Lower leg skin (tissue), 4 donors: ENCODE data around the gene SPDYE1. TPM values are rescaled to one million over a fixed set of nuclear protein-coding genes. Genes with fewer than 3 reads are reported as not detected.
A peak's percentile ranks its signal among the peaks of the same experiment; 100 is the strongest.

Experiments used
- DNase-seq, 2 donors: peaks; one replicate each; pipeline ENCODE4 v3.0.0-alpha.2; 2019; ENCODE audit warnings: low spot score in 2 of 2
- H3K4me3 ChIP-seq: fragments of 200-600 bp; sonication (generic); 2 replicates; pipeline ENCODE4 v1.5.1; 2017; ENCODE audit warnings: mild to moderate bottlenecking, low read depth; ENCODE audit not compliant: poor library complexity, severe bottlenecking
- CTCF ChIP-seq, 3 donors: fragments of 450-650 bp; IDR thresholded peaks; one replicate each; pipeline ENCODE4 v1.5.1; 2016; ENCODE audit warnings: antibody characterized with exemption in 3 of 3, mild to moderate bottlenecking in 3 of 3, moderate library complexity in 2 of 3
- POLR2A ChIP-seq, 2 donors: fragments of 450-650 bp; IDR thresholded peaks; one replicate each; pipeline ENCODE4 v1.6.1; 2016 to 2017; ENCODE audit warnings: antibody characterized with exemption in 2 of 2, mild to moderate bottlenecking in 1 of 2, moderate library complexity in 1 of 2
- WGBS, 2 donors: methylation state at CpG; one replicate each; pipeline ENCODE4 v1.1.5; 2018; 5-methylcytosine and 5-hydroxymethylcytosine counted together
- intact Hi-C: fragments of 100-400 bp; cut with DNase I; formaldehyde crosslinking; loops from one replicate; pipeline ENCODE4 v1.15.0; 2023; ENCODE audit warnings: low total_unique reads
- total RNA-seq, 4 donors: library from RNA; depleted of rRNA; stranded (reverse); fragments of >200 nt; gene quantifications; one replicate each; pipeline ENCODE4 v1.1.0, GENCODE V29; 2016

The SPDYE1 gene
- total RNA-seq, 4 donors from 2014 or later = 0.69 TPM; not detected in 3

GRCh38 chr7:44051611-44052220, 54.0 kb downstream of the SPDYE1 start:
- intact Hi-C loops = no loop called here
- WGBS, 2 donors = 93% methylated on average over 5 of the region's 5 CpGs
- H3K4me3 ChIP-seq = no peak overlapping the region
- DNase-seq = peak in 1 of 2 donors; percentile 10
- TF ChIP-seq POLR2A (IDR thresholded peaks at IDR 0.05) = no peak
- no peak for TF ChIP-seq CTCF (IDR thresholded peaks at IDR 0.05)

GRCh38 chr7:44052771-44053365, 55.2 kb downstream of the SPDYE1 start:
- H3K4me3 ChIP-seq = no peak overlapping the region
- no peak for DNase-seq
- intact Hi-C loops = no loop called here
- TF ChIP-seq CTCF (IDR thresholded peaks at IDR 0.05) = no peak
- TF ChIP-seq POLR2A (IDR thresholded peaks at IDR 0.05) = no peak
- 89 to 93% methylated on average over 12 of the region's 12 CpGs for WGBS, 2 donors

- intact Hi-C loops = no loop called here
- WGBS, 2 donors = 91 to 97% methylated on average over 6 to 7 of the region's 7 CpGs
- DNase-seq = no peak
- TF ChIP-seq CTCF (IDR thresholded peaks at IDR 0.05) = no peak
- no peak overlapping the region for H3K4me3 ChIP-seq
These were observed 59.0 kb downstream of the SPDYE1 start for GRCh38 chr7:44056681-44057080.

GRCh38 chr7:44057181-44057848, 59.6 kb downstream of the SPDYE1 start:
- TF ChIP-seq POLR2A (IDR thresholded peaks at IDR 0.05) (no peak), CTCF (IDR thresholded peaks at IDR 0.05) (no peak)
- WGBS, 2 donors = 88 to 96% methylated on average over 11 of the region's 11 CpGs
- intact Hi-C loops = no loop called here
- no peak overlapping the region for H3K4me3 ChIP-seq
- no peak for DNase-seq

- intact Hi-C loops = no loop called here
- no peak overlapping the region for H3K4me3 ChIP-seq
- DNase-seq = no peak
- 75 to 82% methylated on average over 25 to 30 of the region's 30 CpGs for WGBS, 2 donors
- no peak for TF ChIP-seq POLR2A (IDR thresholded peaks at IDR 0.05)
- no peak for TF ChIP-seq CTCF (IDR thresholded peaks at IDR 0.05)
These were observed 60.4 kb downstream of the SPDYE1 start for GRCh38 chr7:44057849-44058758.
